Nephron progenitor cell (in vitro differentiated cells): ENCODE measurements around the gene IRF6.
"Not testable (repeated sequence)": the region's sequence is repeated elsewhere in the genome, so short reads cannot be mapped to it uniquely, and the experiment has no call there.

ENCODE experiments used
- DNase-seq: peaks from one replicate; pipeline ENCODE4 v3.0.0; 2021
- H3K27ac Mint-ChIP-seq: 2 replicates; pipeline ENCODE4 v1.8.0; 2021; ENCODE audit warnings: mild to moderate bottlenecking, moderate library complexity, mixed read lengths
- H3K27me3 Mint-ChIP-seq: 2 replicates; pipeline ENCODE4 v1.8.0; 2021; ENCODE audit warnings: mild to moderate bottlenecking, low read depth, mixed read lengths; ENCODE audit not compliant: poor library complexity
- H3K36me3 Mint-ChIP-seq: 2 replicates; pipeline ENCODE4 v1.8.0; 2021; ENCODE audit warnings: low read depth, mixed read lengths
- H3K4me1 Mint-ChIP-seq: 2 replicates; pipeline ENCODE4 v1.8.0; 2021; ENCODE audit warnings: mixed read lengths
- H3K4me3 Mint-ChIP-seq: 2 replicates; pipeline ENCODE4 v1.8.0; 2021; ENCODE audit warnings: mild to moderate bottlenecking, moderate library complexity, mixed read lengths
- H3K9me3 Mint-ChIP-seq: 2 replicates; pipeline ENCODE4 v1.8.0; 2021; ENCODE audit warnings: mild to moderate bottlenecking, moderate library complexity, mixed read lengths
- CTCF ChIP-seq: fragments of 200-600 bp; sonication (generic); IDR thresholded peaks from 2 replicates; pipeline ENCODE4 v1.5.0; 2021; ENCODE audit warnings: antibody characterized with exemption

IRF6 gene

DNA sequence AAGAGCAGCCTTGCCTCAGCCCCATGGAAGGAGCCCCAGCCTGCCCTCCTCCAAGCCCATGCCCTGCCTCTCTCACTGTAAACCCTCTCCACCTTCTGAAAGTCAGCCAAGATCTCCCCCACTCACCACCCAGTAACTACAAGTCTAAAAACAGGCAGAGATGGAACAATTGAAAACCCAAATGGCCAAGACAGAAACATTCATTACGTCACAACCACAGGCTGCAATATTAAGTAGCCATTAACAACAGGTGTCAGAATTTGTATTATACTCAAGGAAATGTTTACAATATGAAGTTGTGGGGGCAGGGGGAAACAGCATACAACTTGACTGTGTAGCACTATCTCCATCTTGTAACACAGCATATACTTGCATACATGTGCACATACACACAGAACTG lies 2.4 kb downstream of the IRF6 start:
- TF ChIP-seq CTCF: no peak
- Mint-ChIP-seq H3K27ac (no peak overlapping the region), H3K36me3 (no peaks in the 10 kb centered on the region), H3K9me3 (no peaks in the 10 kb centered on the region), H3K4me1 (peaks cover 7% of the 10 kb centered on the region), H3K4me3 (no peak overlapping the region), H3K27me3 (peaks cover 64% of the 10 kb centered on the region)
- no peak for DNase-seq

DNA sequence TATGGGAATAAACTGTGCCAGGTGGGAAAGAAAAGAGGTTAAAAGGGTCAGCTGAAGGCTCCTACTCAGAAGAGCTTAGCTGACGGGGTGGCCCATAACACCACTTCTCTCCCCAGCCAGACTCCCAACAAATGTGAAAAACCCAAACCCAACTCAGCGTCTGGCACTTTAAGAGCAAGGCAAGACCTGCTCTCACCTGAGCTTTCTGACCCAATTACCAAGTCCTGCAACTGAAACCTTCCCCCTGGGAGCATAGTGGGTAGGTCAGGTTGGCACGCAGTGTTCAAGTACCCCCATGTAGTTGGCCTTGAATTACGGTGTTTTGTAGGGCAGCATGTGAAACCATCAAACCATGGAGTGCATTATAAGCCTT lies 3.2 kb downstream of the IRF6 start:
- no peak for TF ChIP-seq CTCF
- Mint-ChIP-seq H3K4me3 (no peak overlapping the region), H3K27me3 (peaks cover 68% of the 10 kb centered on the region), H3K4me1 (peaks cover 7% of the 10 kb centered on the region), H3K36me3 (no peaks in the 10 kb centered on the region), H3K9me3 (no peaks in the 10 kb centered on the region), H3K27ac (no peak overlapping the region)
- DNase-seq: no peak

- no peak overlapping the region for H3K27ac Mint-ChIP-seq
- H3K36me3 Mint-ChIP-seq: no peaks in the 10 kb centered on the region
- peaks cover 68% of the 10 kb centered on the region for H3K27me3 Mint-ChIP-seq
- H3K9me3 Mint-ChIP-seq: no peaks in the 10 kb centered on the region
- H3K4me3 Mint-ChIP-seq: no peak overlapping the region
- TF ChIP-seq CTCF: no peak
- H3K4me1 Mint-ChIP-seq: peaks cover 7% of the 10 kb centered on the region
- DNase-seq: no peak
These were observed 3.7 kb downstream of the IRF6 start for GRCh38 chr1:209802117-209802779.

DNA sequence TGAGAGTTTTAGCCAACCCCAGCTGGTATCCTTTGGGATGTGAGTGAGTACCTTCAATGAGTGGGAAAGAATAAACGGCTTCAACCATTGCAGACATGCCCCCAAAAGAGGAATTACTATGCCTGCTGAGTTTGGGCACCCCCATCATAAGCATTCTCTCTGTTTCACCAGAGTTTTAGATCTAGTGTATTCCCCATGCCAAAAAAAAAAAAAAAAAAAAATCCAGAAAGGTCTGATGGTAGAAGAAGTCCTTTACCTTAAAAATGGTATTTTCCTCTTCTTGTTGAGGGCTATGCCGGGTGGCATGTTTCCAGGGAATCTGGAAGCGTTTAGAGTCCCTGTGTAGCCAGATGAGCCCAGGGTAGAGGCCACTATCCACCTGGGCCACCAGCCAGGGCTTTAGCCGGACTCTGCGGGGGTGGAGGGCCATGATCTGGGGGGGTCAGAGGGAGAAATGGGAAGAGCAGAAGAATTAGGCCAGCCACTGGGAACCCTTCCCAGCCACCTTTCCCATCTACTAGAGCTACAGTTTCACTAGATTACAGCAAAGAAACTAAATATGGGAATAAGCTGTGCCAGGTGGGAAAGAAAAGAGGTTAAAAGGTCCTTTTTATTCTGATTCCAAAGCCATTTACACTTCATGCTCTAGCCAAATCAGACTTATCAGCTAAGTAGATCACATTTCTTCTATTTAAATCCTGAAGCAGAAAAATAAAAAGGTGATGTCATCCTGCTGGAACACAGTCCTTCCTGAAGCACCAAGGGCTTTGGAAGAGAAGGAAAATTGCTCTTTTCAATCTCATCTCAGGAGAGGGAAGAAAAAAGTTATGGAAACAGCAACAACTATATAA lies 4.7 kb downstream of the IRF6 start:
- peaks cover 6% of the 10 kb centered on the region for H3K4me1 Mint-ChIP-seq
- no peak for DNase-seq
- no peak for TF ChIP-seq CTCF
- H3K9me3 Mint-ChIP-seq: no peaks in the 10 kb centered on the region
- H3K27ac Mint-ChIP-seq: no peak overlapping the region
- no peak overlapping the region for H3K4me3 Mint-ChIP-seq
- peaks cover 74% of the 10 kb centered on the region for H3K27me3 Mint-ChIP-seq
- no peaks in the 10 kb centered on the region for H3K36me3 Mint-ChIP-seq

DNA sequence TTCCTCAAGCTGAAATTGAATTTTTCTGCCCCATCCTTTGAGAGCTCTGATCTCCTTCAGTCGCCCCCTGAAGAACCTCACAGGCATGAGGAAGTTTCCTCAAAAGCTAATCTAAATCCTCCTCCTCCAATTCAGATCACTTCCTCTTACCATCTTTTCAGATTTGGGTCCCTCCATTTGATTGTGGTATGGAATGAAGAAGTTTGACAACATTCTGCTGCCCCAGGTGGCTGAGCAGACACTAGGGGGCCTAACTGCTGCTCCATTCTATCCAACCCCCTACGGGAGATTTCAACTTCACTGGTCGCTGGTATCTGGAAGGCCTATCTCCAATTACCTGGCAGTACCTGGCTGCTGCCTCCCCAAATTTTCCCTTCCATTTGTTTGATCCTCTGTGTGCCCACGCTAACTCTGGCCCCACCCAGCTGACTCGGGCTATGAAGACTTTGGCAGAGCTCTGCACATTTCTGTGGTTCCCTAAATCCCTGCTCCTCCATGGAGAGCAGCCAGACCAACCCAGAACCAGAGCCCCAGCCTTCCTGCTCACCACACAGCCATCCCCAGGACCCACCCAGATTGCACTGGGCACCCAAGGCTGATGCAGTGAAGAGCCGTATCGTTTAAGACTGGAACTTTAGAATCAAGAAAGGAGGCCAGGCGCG lies 7.8 kb downstream of the IRF6 start:
- H3K27ac Mint-ChIP-seq: no peak overlapping the region
- TF ChIP-seq CTCF: no peak
- peaks cover 56% of the 10 kb centered on the region for H3K27me3 Mint-ChIP-seq
- DNase-seq: no peak
- H3K9me3 Mint-ChIP-seq: no peaks in the 10 kb centered on the region
- H3K4me3 Mint-ChIP-seq: no peak overlapping the region
- H3K4me1 Mint-ChIP-seq: no peaks in the 10 kb centered on the region
- H3K36me3 Mint-ChIP-seq: no peaks in the 10 kb centered on the region

GRCh38 chr1:209793711-209794110 lies 12.2 kb downstream of the IRF6 start:
- not testable (repeated sequence) for H3K36me3 Mint-ChIP-seq, H3K4me3 Mint-ChIP-seq, H3K27ac Mint-ChIP-seq, H3K9me3 Mint-ChIP-seq, DNase-seq, H3K4me1 Mint-ChIP-seq
- peaks cover 62% of the 10 kb centered on the region for H3K27me3 Mint-ChIP-seq
